Body of pancreas (tissue), 4 donors: ENCODE data around the gene RGS13. TPM values are rescaled to one million over a fixed set of nuclear protein-coding genes. Genes with fewer than 3 reads are reported as not detected.

Source experiments
- ATAC-seq: fragments of 150-250 bp; one replicate; pipeline ENCODE4 v1.9.1; 2016
- DNase-seq, 4 donors: peaks; one replicate each; pipeline ENCODE4 v3.0.0-alpha.2; 2019
- H3K27ac ChIP-seq, 4 donors: fragments of 200-600 bp; sonication (generic); 1 replicate in 3 of 4; 2 replicates in 1 of 4; pipeline versions ENCODE4 v1.5.1 to v1.6.1; 2016 to 2019; ENCODE audit warnings: mild to moderate bottlenecking in 1 of 4, mixed read lengths in 1 of 4, moderate library complexity in 1 of 4
- H3K27me3 ChIP-seq, 2 donors: fragments of 200-600 bp; sonication (generic); one replicate each; pipeline ENCODE4 v1.6.0; 2016; ENCODE audit warnings: mild to moderate bottlenecking in 1 of 2
- H3K36me3 ChIP-seq, 2 donors: fragments of 200-600 bp; sonication (generic); replicated peaks in 1 of 2; 2 replicates each; pipeline ENCODE4 v1.5.1; 2016; ENCODE audit warnings: low read depth in 2 of 2; ENCODE audit not compliant: insufficient read depth in 1 of 2
- H3K4me1 ChIP-seq: fragments of 200-600 bp; sonication (generic); one replicate; pipeline ENCODE4 v1.6.0; 2016
- H3K4me3 ChIP-seq, 2 donors: fragments of 200-600 bp; sonication (generic); 1 replicate in 1 of 2; 2 replicates in 1 of 2; pipeline ENCODE4 v1.5.1; 2016 to 2019
- H3K9me3 ChIP-seq, 3 donors: fragments of 200-600 bp; sonication (generic); 1 replicate in 2 of 3; 2 replicates in 1 of 3; pipeline ENCODE4 v1.5.1; 2016
- CTCF ChIP-seq, 7 experiments: fragments of 450-650 bp in 4 of 7; fragments of 200-600 bp in 3 of 7; sonication (generic) in 3 of 7; IDR thresholded peaks; one replicate each; pipeline ENCODE4 v1.5.1; 2016 to 2019; ENCODE audit warnings: antibody characterized with exemption in 7 of 7
- POLR2A ChIP-seq, 3 donors: fragments of 450-650 bp; IDR thresholded peaks; one replicate each; pipeline ENCODE4 v1.6.1; 2016; ENCODE audit warnings: antibody characterized with exemption in 3 of 3, mild to moderate bottlenecking in 2 of 3
- WGBS, 2 donors: methylation state at CpG; one replicate each; pipeline ENCODE4 v1.1.5; 2017; 5-methylcytosine and 5-hydroxymethylcytosine counted together
- intact Hi-C: fragments of 100-400 bp; cut with DNase I; formaldehyde crosslinking; loops from one replicate; pipeline ENCODE4 v1.15.1; 2023
- total RNA-seq, 2 donors: library from RNA; depleted of rRNA; stranded (reverse); fragments of >200 nt; gene quantifications; one replicate each; pipeline ENCODE4 v1.1.0, GENCODE V29; 2016

RGS13 gene
- total RNA-seq, 2 donors from 2014 or later = 4.9 TPM; not detected in 1

GRCh38 chr1:192707978-192708547, 72.1 kb downstream of the RGS13 start:
- intact Hi-C loops = no loop called here
- no peaks in the 10 kb centered on the region for H3K36me3 ChIP-seq
- no peaks in the 10 kb centered on the region for H3K27me3 ChIP-seq
- 79 to 89% methylated on average over 3 of the region's 3 CpGs for WGBS, 2 donors
- H3K27ac ChIP-seq = no peak overlapping the region
- DNase-seq = no peak
- H3K4me1 ChIP-seq = no peaks in the 10 kb centered on the region
- H3K4me3 ChIP-seq = no peak overlapping the region
- TF ChIP-seq CTCF (IDR thresholded peaks at IDR 0.05) (no peak), POLR2A (IDR thresholded peaks at IDR 0.05) (no peak)
- ATAC-seq = no peak
- H3K9me3 ChIP-seq = no peaks in the 10 kb centered on the region

- Histone ChIP-seq H3K36me3 (no peaks in the 10 kb centered on the region), H3K9me3 (no peaks in the 10 kb centered on the region), H3K27me3 (no peaks in the 10 kb centered on the region), H3K4me1 (no peaks in the 10 kb centered on the region), H3K27ac (no peak overlapping the region), H3K4me3 (no peak overlapping the region)
- no peak for TF ChIP-seq POLR2A (IDR thresholded peaks at IDR 0.05)
- TF ChIP-seq CTCF (IDR thresholded peaks at IDR 0.05) = no peak
- no peak for DNase-seq
- ATAC-seq = no peak
- WGBS, 2 donors = 71 to 85% methylated on average over 2 of the region's 2 CpGs
- intact Hi-C loops = no loop called here
Observed at GRCh38 chr1:192709544-192709943, 73.6 kb downstream of the RGS13 start.

Other genes with a start within 250 kb of the RGS13 start
- gene RGS1, start 60.4 kb upstream of the RGS13 start, total RNA-seq = 10 to 100 TPM in 1 of 2 donors, under 1 TPM in 1; 0.99 to 10.4 TPM
- 10 to 100 TPM; 14.5 to 32.7 TPM for gene RGS2, start 172.9 kb downstream of the RGS13 start, total RNA-seq